NB4 (cell line): ENCODE results near the gene BRD1.
A peak's percentile ranks its signal among the peaks of the same experiment; 100 is the strongest.

ENCODE experiments used
- DNase-seq: peaks from one replicate; pipeline ENCODE4 v3.0.0; 2010; ENCODE audit warnings: low read depth
- H3K4me3 ChIP-seq: one replicate; pipeline ENCODE4 v1.5.1; 2011; ENCODE audit warnings: mild to moderate bottlenecking, low read depth, low read length, moderate library complexity
- MYC ChIP-seq: IDR thresholded peaks from 2 replicates; pipeline ENCODE4 v1.6.1; 2011; ENCODE audit warnings: low read depth, low read length
- POLR2A ChIP-seq: IDR thresholded peaks from 2 replicates; pipeline ENCODE4 v1.6.1; 2011; ENCODE audit warnings: mild to moderate bottlenecking; ENCODE audit not compliant: insufficient read length; ENCODE audit errors: extremely low read depth
- TF ChIP-seq, protein P1 (sequence below): IDR thresholded peaks from 2 replicates; pipeline ENCODE4 v1.6.1; 2011; ENCODE audit warnings: low read depth, low read length
- TF ChIP-seq, protein P2 (sequence below): IDR thresholded peaks from one replicate; pipeline ENCODE4 v1.5.1; 2012; ENCODE audit warnings: low read depth, low read length

Gene BRD1

DNA sequence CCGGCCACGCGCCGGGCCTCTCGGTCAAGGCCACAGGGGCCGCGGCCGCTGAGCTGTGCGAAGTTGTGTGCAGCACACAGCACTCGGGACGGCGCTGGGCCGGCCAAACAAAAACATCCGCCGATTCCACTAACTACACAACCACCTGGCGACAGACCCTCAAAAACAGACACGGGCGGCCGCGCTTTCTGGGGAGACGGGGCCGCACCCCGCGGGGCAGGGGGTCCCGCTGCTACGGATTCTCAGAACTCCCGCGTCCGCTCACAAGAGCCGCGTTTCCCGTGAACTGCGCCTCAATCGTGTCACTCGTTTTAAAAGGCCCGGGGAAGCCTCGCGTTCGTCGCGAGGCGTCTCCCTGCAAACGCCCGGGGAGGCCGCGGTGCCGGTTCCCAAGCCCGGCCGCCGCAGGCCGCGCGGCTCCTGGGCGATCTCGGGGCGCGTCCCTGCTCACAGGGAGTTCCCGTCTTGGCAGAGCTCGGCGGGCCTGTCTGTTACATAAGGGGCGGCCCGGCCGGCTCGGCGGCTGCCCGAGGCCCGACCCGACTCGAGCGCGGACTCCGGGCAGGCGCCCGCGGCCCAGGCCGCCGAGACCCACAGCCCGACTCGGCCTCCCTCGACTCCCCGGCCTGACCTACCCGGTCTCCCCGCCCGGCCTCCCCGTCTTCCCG is 936 bp downstream of the BRD1 start:
- peak overlapping the region; percentile 80 for H3K4me3 ChIP-seq
- TF ChIP-seq, protein P1, sequence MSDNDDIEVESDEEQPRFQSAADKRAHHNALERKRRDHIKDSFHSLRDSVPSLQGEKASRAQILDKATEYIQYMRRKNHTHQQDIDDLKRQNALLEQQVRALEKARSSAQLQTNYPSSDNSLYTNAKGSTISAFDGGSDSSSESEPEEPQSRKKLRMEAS: no peak
- TF ChIP-seq, protein P2, sequence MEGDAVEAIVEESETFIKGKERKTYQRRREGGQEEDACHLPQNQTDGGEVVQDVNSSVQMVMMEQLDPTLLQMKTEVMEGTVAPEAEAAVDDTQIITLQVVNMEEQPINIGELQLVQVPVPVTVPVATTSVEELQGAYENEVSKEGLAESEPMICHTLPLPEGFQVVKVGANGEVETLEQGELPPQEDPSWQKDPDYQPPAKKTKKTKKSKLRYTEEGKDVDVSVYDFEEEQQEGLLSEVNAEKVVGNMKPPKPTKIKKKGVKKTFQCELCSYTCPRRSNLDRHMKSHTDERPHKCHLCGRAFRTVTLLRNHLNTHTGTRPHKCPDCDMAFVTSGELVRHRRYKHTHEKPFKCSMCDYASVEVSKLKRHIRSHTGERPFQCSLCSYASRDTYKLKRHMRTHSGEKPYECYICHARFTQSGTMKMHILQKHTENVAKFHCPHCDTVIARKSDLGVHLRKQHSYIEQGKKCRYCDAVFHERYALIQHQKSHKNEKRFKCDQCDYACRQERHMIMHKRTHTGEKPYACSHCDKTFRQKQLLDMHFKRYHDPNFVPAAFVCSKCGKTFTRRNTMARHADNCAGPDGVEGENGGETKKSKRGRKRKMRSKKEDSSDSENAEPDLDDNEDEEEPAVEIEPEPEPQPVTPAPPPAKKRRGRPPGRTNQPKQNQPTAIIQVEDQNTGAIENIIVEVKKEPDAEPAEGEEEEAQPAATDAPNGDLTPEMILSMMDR: no peak
- TF ChIP-seq POLR2A (no peak), MYC (no peak)
- DNase-seq: peak; percentile 57

- TF ChIP-seq, protein P2: no peak
- TF ChIP-seq, protein P1: no peak
- peak; percentile 29 for TF ChIP-seq POLR2A
- no peak for TF ChIP-seq MYC
- H3K4me3 ChIP-seq: peak overlapping the region; percentile 80
- DNase-seq: peak; percentile 69
Observed at GRCh38 chr22:49825944-49826602, 1.6 kb downstream of the BRD1 start.

DNA sequence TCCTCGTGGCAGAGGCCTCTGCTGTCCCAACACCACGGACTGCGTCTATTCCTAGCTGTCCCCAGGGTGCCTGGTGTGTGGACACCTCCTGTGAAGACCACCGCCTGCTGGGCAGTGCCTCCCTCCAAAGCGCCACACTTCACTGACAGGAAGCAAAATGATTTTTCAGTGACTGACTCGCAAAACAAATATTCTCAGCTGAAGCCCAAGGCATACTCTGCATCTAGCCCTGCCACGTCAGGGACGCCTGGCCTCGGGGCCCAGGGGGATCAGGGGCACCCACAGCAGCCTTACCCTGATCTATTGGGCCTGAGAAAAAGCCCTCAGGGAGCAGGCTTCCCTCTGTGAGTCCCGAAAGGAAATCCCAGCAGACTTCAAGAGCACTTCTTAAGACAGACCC is 2.2 kb downstream of the BRD1 start:
- peak overlapping the region; percentile 80 for H3K4me3 ChIP-seq
- DNase-seq: peak; percentile 51
- TF ChIP-seq, protein P2: no peak
- TF ChIP-seq MYC: no peak
- TF ChIP-seq, protein P1: no peak
- no peak for TF ChIP-seq POLR2A

GRCh38 chr22:49824936-49825335 is 2.7 kb downstream of the BRD1 start:
- peak overlapping the region; percentile 80 for H3K4me3 ChIP-seq
- TF ChIP-seq POLR2A (no peak), MYC (no peak)
- TF ChIP-seq, protein P1: no peak
- TF ChIP-seq, protein P2: no peak
- DNase-seq: no peak

DNA sequence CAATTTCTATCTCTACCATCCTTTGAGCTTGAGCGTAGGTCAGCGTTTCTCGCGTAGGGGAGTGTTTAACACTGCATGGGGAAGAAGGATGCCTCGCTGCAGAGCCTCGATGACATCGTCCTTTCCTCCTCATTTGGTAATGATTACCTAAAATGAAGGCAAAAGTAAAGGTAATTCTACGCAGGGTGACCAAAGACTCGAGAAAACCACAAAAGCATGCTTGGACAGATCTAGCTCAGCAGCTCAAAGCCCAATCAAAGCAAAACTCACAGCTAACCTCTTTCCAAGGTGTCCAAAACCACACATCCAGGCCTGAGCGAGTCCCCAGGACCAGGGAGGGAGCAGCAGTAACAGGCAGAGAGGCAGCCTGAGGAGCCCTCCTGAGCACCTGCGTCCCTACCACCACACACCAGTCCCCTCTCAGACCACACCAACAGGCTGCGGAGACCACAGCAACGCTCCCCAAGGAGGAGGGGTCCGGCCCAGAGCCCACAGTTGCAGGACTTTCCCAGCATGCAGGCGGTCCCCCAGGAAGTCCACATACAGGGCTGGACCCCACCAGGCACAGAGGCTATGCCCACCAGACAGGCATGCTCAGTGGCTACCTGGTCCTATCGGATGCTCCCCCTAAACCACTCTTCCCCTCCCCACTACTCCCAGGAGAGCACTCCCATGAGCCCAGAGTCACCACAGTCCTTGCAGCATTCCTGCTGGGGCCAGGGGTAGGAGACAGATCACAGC is 3.3 kb downstream of the BRD1 start:
- TF ChIP-seq, protein P2: no peak
- TF ChIP-seq MYC: no peak
- TF ChIP-seq POLR2A: no peak
- TF ChIP-seq, protein P1: no peak
- no peak overlapping the region for H3K4me3 ChIP-seq
- no peak for DNase-seq
